Ovary (tissue), 10 donors: ENCODE measurements around the gene TMEM140. TPM values are rescaled to one million over a fixed set of nuclear protein-coding genes. Genes with fewer than 3 reads are reported as not detected.

ENCODE experiments used
- DNase-seq, 5 donors: peaks; one replicate each; pipeline ENCODE4 v3.0.0-alpha.2; 2019 to 2020
- H3K27ac ChIP-seq, 2 donors: fragments of 200-600 bp; one replicate each; pipeline versions ENCODE4 v1.5.1 to v1.8.0; 2019 to 2022
- H3K27me3 ChIP-seq: fragments of 200-600 bp; one replicate; pipeline ENCODE4 v1.8.0; 2022
- H3K36me3 ChIP-seq: fragments of 200-600 bp; sonication (generic); one replicate; pipeline ENCODE4 v1.5.1; 2019
- H3K4me1 ChIP-seq: one replicate; pipeline ENCODE4 v1.8.1; 2013; ENCODE audit warnings: mild to moderate bottlenecking, moderate library complexity; ENCODE audit not compliant: insufficient read depth
- H3K4me3 ChIP-seq: fragments of 200-600 bp; sonication (generic); one replicate; pipeline ENCODE4 v1.5.1; 2017
- H3K9me3 ChIP-seq, 2 donors: fragments of 200-600 bp in 1 of 2; sonication (generic) in 1 of 2; one replicate each; pipeline versions ENCODE4 v1.5.1 to v1.8.1; 2013 to 2019; ENCODE audit warnings: mild to moderate bottlenecking in 1 of 2, moderate library complexity in 1 of 2
- EP300 ChIP-seq: sonication (generic); formaldehyde crosslinking; IDR thresholded peaks from one replicate; pipeline ENCODE4 v1.6.1; 2017; ENCODE audit warnings: antibody characterized with exemption
- POLR2A ChIP-seq: fragments of 450-650 bp; IDR thresholded peaks from one replicate; pipeline ENCODE4 v1.6.1; 2017; ENCODE audit warnings: antibody characterized with exemption, mild to moderate bottlenecking, moderate library complexity
- WGBS, 3 donors: extraction: QIAGEN DNeasy Blood & Tissue Kit in 1 of 3; methylation state at CpG; one replicate each; pipeline versions ENCODE4 v1.1.5 to v1.1.7; 2013 to 2017; 5-methylcytosine and 5-hydroxymethylcytosine counted together
- intact Hi-C, 4 donors: fragments of 100-400 bp; cut with DNase I; formaldehyde crosslinking; loops; one replicate each; pipeline versions ENCODE4 v1.11.0 to v1.15.1; 2022 to 2023
- long read RNA-seq, 3 donors: library from polyadenylated mRNA in 2 of 3; unstranded in 2 of 3; transcript quantifications; one replicate each; pipeline ENCODE4 v2.0.0 and lab custom pipeline, GENCODE V29; 2021 to 2026
- polyA plus RNA-seq, 2 donors: library from polyadenylated mRNA; stranded (reverse); fragments of 200-250 nt in 1 of 2; fragments of 350-450 nt in 1 of 2; fragmentation: Illumina TruSeq in 1 of 2; extraction: RNeasy Lipid Tissue Mini Kit (QIAGEN cat#74804) in 1 of 2; gene quantifications; one replicate each; pipeline ENCODE4 v1.2.3, GENCODE V29; 2013 to 2014
- total RNA-seq, 7 donors: library from RNA; depleted of rRNA in 2 of 7; stranded (reverse); fragments of >200 nt in 2 of 7; fragmentation: NEBNext Ultra II Directional in 3 of 7; extraction: Animal tissue kit (Norgen Biotek cat#: 25700) in 3 of 7; gene quantifications; one replicate each; pipeline versions ENCODE4 v1.1.0 to v1.2.4, GENCODE V29; 2016 to 2023
- TF ChIP-seq, protein P1 (sequence below), 3 donors: fragments of 450-650 bp in 2 of 3; fragments of 200-600 bp in 1 of 3; IDR thresholded peaks; one replicate each; pipeline versions ENCODE4 v1.5.1 to v1.8.0; 2016 to 2022; ENCODE audit warnings: antibody characterized with exemption in 3 of 3, mild to moderate bottlenecking in 1 of 3
- donor health status: DM: no; HTN: no; CAD: no; lungs with moderate emphysema.
- donor health status: DM: no; HTN: no; CAD: no.
- donor health status: Bipolar disorder and iron deficiency.
- donor health status: DM: yes; HTN: yes; CAD: no.
- donor health status: DM: no; HTN: no; CAD: no.
- donor health status: DM: yes; HTN: yes; CAD: no.

TMEM140 gene
- total RNA-seq (1 to 10 TPM; 5.9 to 9.3 (median 8.4) TPM), polyA plus RNA-seq (10 to 100 TPM; 13.0 to 25.0 TPM)
- long read RNA-seq, donor 1, transcript TMEM140-201 (2 exons, 1,997 nt) = major isoform, 46 of 52 reads
- long read RNA-seq, donor 1, partial matches to known transcripts = 3 of 52 reads
- long read RNA-seq, donor 1, other reads (novel, unspliced or antisense) = 3 of 52 reads
- long read RNA-seq, donor 2 = 0 reads
- long read RNA-seq, donor 3, transcript TMEM140-201 (2 exons, 1,997 nt) = major isoform, 16 of 19 reads
- long read RNA-seq, donor 3, partial matches to known transcripts = 0 of 19 reads
- long read RNA-seq, donor 3, other reads (novel, unspliced or antisense) = 3 of 19 reads

DNA sequence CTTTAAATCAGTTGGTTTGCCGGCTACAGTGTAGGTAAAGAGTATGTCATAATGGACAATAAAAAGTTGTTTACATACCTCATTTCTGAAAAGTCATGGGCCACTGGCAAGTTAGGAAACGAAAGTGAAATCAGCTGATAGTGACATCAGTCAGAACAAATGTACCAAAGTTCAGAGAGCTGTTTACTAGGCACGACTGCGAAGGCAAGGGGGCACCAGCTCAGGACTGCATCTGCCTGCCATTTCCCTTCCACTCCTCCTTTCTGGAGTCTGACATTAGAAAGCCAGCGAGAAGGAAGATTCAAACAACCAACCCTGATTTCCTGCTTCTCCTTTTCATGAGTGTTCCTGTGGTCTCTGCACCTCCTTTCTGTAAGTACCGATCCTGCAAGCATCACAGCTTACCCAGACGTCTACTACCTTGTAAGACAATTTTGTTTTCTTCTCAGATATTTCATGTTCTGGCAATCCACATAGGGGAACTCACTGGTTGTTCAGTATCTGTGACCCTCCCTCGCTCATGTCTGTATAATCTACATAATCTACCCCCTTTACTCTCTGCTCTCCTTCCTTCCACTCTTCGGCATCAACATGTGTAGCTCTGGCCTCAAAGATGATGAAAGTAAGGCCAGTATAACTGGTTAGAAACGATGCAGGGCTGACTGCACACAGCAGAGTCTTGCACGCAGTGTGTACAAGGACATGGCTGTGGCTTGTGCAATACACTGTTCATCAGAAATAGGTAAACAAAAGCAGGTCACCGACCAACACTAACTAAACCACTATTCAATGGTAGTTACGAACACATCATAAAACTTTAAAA is at the start of gene TMEM140:
Gene TMEM140, plus strand, starts transcription at position 174 of the 823 bp plus-strand sequence. CDS start 16,370 bp downstream, outside the sequence.
- DNase-seq = peak in 2 of 5 donors; percentile 42 to 57

DNA sequence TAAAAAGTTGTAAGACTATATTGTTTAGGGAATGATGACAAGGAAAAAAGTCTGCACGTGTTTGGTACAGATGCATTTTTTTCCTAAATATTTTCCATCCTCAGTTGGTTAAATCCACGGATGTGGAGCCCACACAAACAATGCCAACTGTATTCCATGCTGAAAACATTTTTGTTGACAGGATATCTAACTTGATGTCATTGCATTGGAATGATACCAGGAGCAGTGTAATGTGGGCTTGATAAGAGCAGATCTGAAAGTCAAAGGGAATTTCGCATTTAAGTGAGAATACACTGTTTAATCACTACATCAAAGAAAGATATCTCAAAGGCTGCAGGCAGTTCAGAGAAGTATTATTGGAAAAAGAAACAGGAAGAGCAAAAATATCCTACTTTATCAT is 49.5 kb upstream of the TMEM140 start:
- no peaks in the 10 kb centered on the region for H3K36me3 ChIP-seq
- H3K27ac ChIP-seq = no peak overlapping the region

More for the DNA sequence above, at the start of gene TMEM140:
- WGBS, 3 donors = 14 to 24% (median 17%) methylated on average over 13 of the region's 13 CpGs
- intact Hi-C loops = loop anchor here in 1 of 4 donors (5.0 kb wide), 1 partner anchor 151 kb away; no protein-coding TSS in a partner anchor
- H3K27me3 ChIP-seq = no peaks in the 10 kb centered on the region
- no peak for TF ChIP-seq EP300
- TF ChIP-seq POLR2A = peak; percentile 28
- peak within 1 kb of the TSS; percentile 36 for H3K4me3 ChIP-seq
- H3K27ac ChIP-seq = peak within 1 kb of the TSS; percentile 66 to 89
- peaks cover 13% of the 10 kb centered on the region for H3K4me1 ChIP-seq
- H3K36me3 ChIP-seq = no peaks in the 10 kb centered on the region
- H3K9me3 ChIP-seq = no peaks in the 10 kb centered on the region

DNA sequence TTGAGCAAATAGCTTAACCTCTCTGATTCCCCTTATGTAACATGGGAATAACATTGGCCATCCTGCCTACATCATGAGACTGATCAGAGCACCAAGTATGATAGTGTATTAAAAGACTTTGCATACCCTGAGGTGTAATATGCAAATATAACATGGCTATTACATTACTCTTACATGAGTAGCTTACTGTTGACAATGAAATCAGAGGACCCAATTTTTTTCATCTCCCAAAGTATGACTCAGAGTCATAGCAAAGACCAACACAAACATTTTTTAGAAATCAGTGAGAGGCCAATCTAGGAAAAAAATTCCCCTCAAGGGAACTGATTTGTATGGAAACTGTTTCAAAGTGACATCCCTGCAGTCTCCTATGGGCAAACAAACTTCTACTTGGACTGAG is 47.0 kb upstream of the TMEM140 start:
- TF ChIP-seq POLR2A (no peak), EP300 (no peak)
- TF ChIP-seq, protein P1, sequence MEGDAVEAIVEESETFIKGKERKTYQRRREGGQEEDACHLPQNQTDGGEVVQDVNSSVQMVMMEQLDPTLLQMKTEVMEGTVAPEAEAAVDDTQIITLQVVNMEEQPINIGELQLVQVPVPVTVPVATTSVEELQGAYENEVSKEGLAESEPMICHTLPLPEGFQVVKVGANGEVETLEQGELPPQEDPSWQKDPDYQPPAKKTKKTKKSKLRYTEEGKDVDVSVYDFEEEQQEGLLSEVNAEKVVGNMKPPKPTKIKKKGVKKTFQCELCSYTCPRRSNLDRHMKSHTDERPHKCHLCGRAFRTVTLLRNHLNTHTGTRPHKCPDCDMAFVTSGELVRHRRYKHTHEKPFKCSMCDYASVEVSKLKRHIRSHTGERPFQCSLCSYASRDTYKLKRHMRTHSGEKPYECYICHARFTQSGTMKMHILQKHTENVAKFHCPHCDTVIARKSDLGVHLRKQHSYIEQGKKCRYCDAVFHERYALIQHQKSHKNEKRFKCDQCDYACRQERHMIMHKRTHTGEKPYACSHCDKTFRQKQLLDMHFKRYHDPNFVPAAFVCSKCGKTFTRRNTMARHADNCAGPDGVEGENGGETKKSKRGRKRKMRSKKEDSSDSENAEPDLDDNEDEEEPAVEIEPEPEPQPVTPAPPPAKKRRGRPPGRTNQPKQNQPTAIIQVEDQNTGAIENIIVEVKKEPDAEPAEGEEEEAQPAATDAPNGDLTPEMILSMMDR (IDR thresholded peaks at IDR 0.05) = no peak
- H3K36me3 ChIP-seq = no peaks in the 10 kb centered on the region
- H3K27me3 ChIP-seq = no peaks in the 10 kb centered on the region
- intact Hi-C loops = no loop called here
- no peak overlapping the region for H3K27ac ChIP-seq
- no peaks in the 10 kb centered on the region for H3K4me1 ChIP-seq
- no peaks in the 10 kb centered on the region for H3K9me3 ChIP-seq
- no peak overlapping the region for H3K4me3 ChIP-seq
- DNase-seq = no peak

More for the DNA sequence above, 49.5 kb upstream of the TMEM140 start:
- TF ChIP-seq POLR2A = no peak
- TF ChIP-seq, protein P1 (IDR thresholded peaks at IDR 0.05) = no peak
- no peak for TF ChIP-seq EP300
- DNase-seq = no peak
- H3K9me3 ChIP-seq = no peaks in the 10 kb centered on the region
- no peaks in the 10 kb centered on the region for H3K4me1 ChIP-seq
- H3K4me3 ChIP-seq = no peak overlapping the region
- intact Hi-C loops = no loop called here
- 22 to 41% (median 27%) methylated on average over 3 of the region's 3 CpGs for WGBS, 3 donors
- no peaks in the 10 kb centered on the region for H3K27me3 ChIP-seq

DNA sequence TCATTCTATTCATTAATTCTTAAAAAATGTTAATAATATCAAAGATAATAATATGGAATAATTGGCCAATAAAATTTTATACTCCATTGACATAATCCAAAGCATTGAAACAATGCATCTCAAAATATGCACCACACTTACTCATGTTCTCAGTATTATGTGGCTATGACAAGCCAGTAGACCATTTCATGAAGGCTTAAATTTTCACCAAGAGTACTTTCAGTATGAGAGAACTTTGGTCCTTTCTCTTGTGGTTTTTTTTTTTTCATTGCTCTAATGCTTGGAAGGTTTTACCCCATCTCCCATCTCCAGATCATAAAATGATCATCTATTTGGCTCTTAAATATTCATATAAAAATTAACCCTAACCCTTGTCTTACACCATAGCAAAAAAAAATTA is 45.5 kb upstream of the TMEM140 start:
- no peak overlapping the region for H3K27ac ChIP-seq
- no peaks in the 10 kb centered on the region for H3K9me3 ChIP-seq
- intact Hi-C loops = no loop called here
- H3K27me3 ChIP-seq = no peaks in the 10 kb centered on the region
- H3K4me1 ChIP-seq = no peaks in the 10 kb centered on the region
- DNase-seq = no peak
- no peak overlapping the region for H3K4me3 ChIP-seq
- TF ChIP-seq EP300 = no peak
- H3K36me3 ChIP-seq = no peaks in the 10 kb centered on the region

DNA sequence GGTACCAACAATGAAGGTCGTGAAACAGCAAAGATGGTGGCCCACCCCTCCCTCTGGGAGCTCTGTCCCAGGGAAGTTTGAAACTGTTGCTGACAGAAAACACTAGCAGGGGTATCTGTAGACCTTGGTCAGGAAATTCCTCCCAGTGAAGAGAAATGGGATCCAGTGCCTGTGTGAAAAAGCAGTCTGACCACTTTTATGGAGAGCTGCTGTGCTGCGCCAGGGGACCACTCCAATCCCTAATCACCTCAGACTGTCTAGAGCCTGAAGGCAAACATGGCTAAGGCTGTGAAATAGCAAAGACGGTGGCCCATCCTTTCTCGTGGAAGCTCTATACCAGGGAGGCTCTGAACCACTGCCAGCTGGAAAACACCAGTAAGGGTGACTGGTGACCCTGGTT is 38.3 kb upstream of the TMEM140 start:
- TF ChIP-seq, protein P1 (IDR thresholded peaks at IDR 0.05) = no peak
- no peak for TF ChIP-seq EP300
- no peak for TF ChIP-seq POLR2A
- no peak overlapping the region for H3K27ac ChIP-seq
- 90 to 98% (median 91%) methylated on average over 4 of the region's 4 CpGs for WGBS, 3 donors

More for the DNA sequence above, 38.3 kb upstream of the TMEM140 start:
- no peaks in the 10 kb centered on the region for H3K27me3 ChIP-seq
- no peak overlapping the region for H3K4me3 ChIP-seq
- no peaks in the 10 kb centered on the region for H3K9me3 ChIP-seq
- DNase-seq = no peak
- intact Hi-C loops = no loop called here
- H3K4me1 ChIP-seq = no peaks in the 10 kb centered on the region
- H3K36me3 ChIP-seq = no peaks in the 10 kb centered on the region
